IMR-90 (cell line): Measurements from ENCODE around the gene NUP210. TPM values are rescaled to one million over a fixed set of nuclear protein-coding genes. Genes with fewer than 3 reads are reported as not detected.

ENCODE experiments used
- ATAC-seq: fragments of 200-7000 bp; cut with Tn5 transposase; 2 replicates; pipeline ENCODE4 v1.9.1; 2020; ENCODE audit warnings: low read depth, mild to moderate bottlenecking, moderate library complexity
- BruUV-seq: library from RNA; stranded (reverse); fragments of 400-500 nt; replicated peaks from 2 replicates; lab custom pipeline; 2021; lab: Mats Ljungman, UMichigan
- CTCF ChIA-PET: fragments of 300-600 bp; formaldehyde crosslinking; extraction: SDS; loops from one replicate; lab custom pipeline; 2021; ENCODE audit warnings: antibody characterized with exemption; lab: Yijun Ruan, JAX
- POLR2A ChIA-PET: fragments of 300-600 bp; sonication (Branson Sonifier 250); formaldehyde crosslinking; loops from one replicate; lab custom pipeline; 2022; ENCODE audit warnings: antibody characterized with exemption; ENCODE audit not compliant: unreplicated experiment; lab: Charles Lee
- DNase-seq: peaks from one replicate; pipeline ENCODE4 v3.0.0; 2013
- H2AFZ ChIP-seq: replicated peaks from 2 replicates; pipeline ENCODE3; 2013; ENCODE audit warnings: low read length, mild to moderate bottlenecking; ENCODE audit not compliant: poor library complexity
- H2AK5ac ChIP-seq: 2 replicates; pipeline ENCODE4 v1.6.1; 2013; ENCODE audit warnings: low read depth, low read length, inconsistent platforms
- H2AK9ac ChIP-seq: replicated peaks from 2 replicates; pipeline ENCODE3; 2013; ENCODE audit warnings: mild to moderate bottlenecking, low read depth, low read length, moderate library complexity; ENCODE audit not compliant: poor library complexity
- H2BK120ac ChIP-seq: 2 replicates; pipeline ENCODE4 v1.6.1; 2013; ENCODE audit warnings: low read depth, low read length, inconsistent platforms
- H2BK15ac ChIP-seq: 3 replicates; pipeline ENCODE4 v1.6.1; 2013; ENCODE audit warnings: low read depth, low read length, inconsistent platforms
- H2BK20ac ChIP-seq: 2 replicates; pipeline ENCODE4 v1.6.1; 2013; ENCODE audit warnings: low read depth, mild to moderate bottlenecking, inconsistent platforms, low read length, moderate library complexity
- H2BK5ac ChIP-seq: 2 replicates; pipeline ENCODE4 v1.6.1; 2013; ENCODE audit warnings: mild to moderate bottlenecking, low read depth, low read length, inconsistent platforms; ENCODE audit not compliant: poor library complexity, severe bottlenecking
- H3K14ac ChIP-seq: replicated peaks from 2 replicates; pipeline ENCODE4 v1.6.1; 2013; ENCODE audit warnings: low read depth, low read length, inconsistent platforms
- H3K18ac ChIP-seq: 2 replicates; pipeline ENCODE4 v1.6.1; 2013; ENCODE audit warnings: low read depth, low read length, control low read depth
- H3K23ac ChIP-seq: 2 replicates; pipeline ENCODE4 v1.6.1; 2013; ENCODE audit warnings: low read depth, low read length, inconsistent platforms
- H3K27ac ChIP-seq: 2 replicates; pipeline ENCODE4 v1.5.1; 2013; ENCODE audit warnings: mild to moderate bottlenecking, control low read depth, low read length; ENCODE audit not compliant: insufficient read depth
- H3K27me3 ChIP-seq: 2 replicates; pipeline ENCODE4 v1.6.1; 2013; ENCODE audit warnings: low read length; ENCODE audit not compliant: control insufficient read depth, insufficient read depth
- H3K36me3 ChIP-seq: 2 replicates; pipeline ENCODE4 v1.6.1; 2013; ENCODE audit warnings: low read length, mixed read lengths; ENCODE audit not compliant: control insufficient read depth, insufficient read depth
- H3K4ac ChIP-seq: 2 replicates; pipeline ENCODE4 v1.6.1; 2013; ENCODE audit warnings: low read depth, low read length, inconsistent platforms
- H3K4me1 ChIP-seq: 2 replicates; pipeline ENCODE4 v1.6.1; 2013; ENCODE audit warnings: low read length, mixed read lengths; ENCODE audit not compliant: control insufficient read depth, insufficient read depth
- H3K4me2 ChIP-seq: 2 replicates; pipeline ENCODE4 v1.6.1; 2013; ENCODE audit warnings: low read depth, mild to moderate bottlenecking, control low read depth, low read length, moderate library complexity
- H3K4me3 ChIP-seq: 2 replicates; pipeline ENCODE4 v1.5.1; 2013; ENCODE audit warnings: low read depth, mild to moderate bottlenecking, control low read depth, low read length, moderate library complexity; ENCODE audit not compliant: insufficient read depth
- H3K56ac ChIP-seq: 2 replicates; pipeline ENCODE4 v1.6.1; 2013; ENCODE audit warnings: low read length, inconsistent platforms; ENCODE audit not compliant: insufficient read depth; ENCODE audit errors: extremely low read depth
- H3K79me1 ChIP-seq, 2 experiments: 2 replicates each; pipeline ENCODE4 v1.6.1; 2013; ENCODE audit warnings: low read length in 2 of 2, inconsistent platforms in 1 of 2, low read depth in 1 of 2
- H3K9ac ChIP-seq: 2 replicates; pipeline ENCODE4 v1.6.1; 2013; ENCODE audit warnings: low read depth, low read length, control low read depth
- H3K9me1 ChIP-seq: 2 replicates; pipeline ENCODE4 v1.6.1; 2013; ENCODE audit warnings: low read length, inconsistent platforms; ENCODE audit not compliant: insufficient read depth
- H3K9me3 ChIP-seq: 2 replicates; pipeline ENCODE4 v1.6.1; 2013; ENCODE audit warnings: low read length; ENCODE audit not compliant: control insufficient read depth, insufficient read depth
- H4K20me1 ChIP-seq: 2 replicates; pipeline ENCODE4 v1.6.1; 2013; ENCODE audit warnings: low read length, inconsistent platforms; ENCODE audit not compliant: insufficient read depth
- H4K5ac ChIP-seq: 2 replicates; pipeline ENCODE4 v1.6.1; 2013; ENCODE audit warnings: mild to moderate bottlenecking, low read depth, low read length, control low read depth
- H4K8ac ChIP-seq, 2 experiments: 2 replicates each; pipeline ENCODE4 v1.6.1; 2013; ENCODE audit warnings: low read depth in 2 of 2, low read length in 2 of 2, control low read depth in 1 of 2, inconsistent platforms in 1 of 2
- H4K91ac ChIP-seq: 2 replicates; pipeline ENCODE4 v1.6.1; 2013; ENCODE audit warnings: low read depth, low read length, inconsistent platforms; ENCODE audit not compliant: insufficient read depth
- CEBPB ChIP-seq: IDR thresholded peaks from 2 replicates; pipeline ENCODE4 v1.6.1; 2012; ENCODE audit warnings: low read depth, low read length, improper control_type of control experiment
- CHD1 ChIP-seq: IDR thresholded peaks from 2 replicates; pipeline ENCODE4 v1.6.1; 2012; ENCODE audit warnings: low read depth, low read length, improper control_type of control experiment
- CTCF ChIP-seq: conservative IDR thresholded peaks from 2 replicates; pipeline ENCODE4 v1.5.1; 2012; ENCODE audit warnings: mild to moderate bottlenecking, low read depth, low read length, improper control_type of control experiment
- MAFK ChIP-seq: IDR thresholded peaks from 2 replicates; pipeline ENCODE4 v1.6.1; 2012; ENCODE audit warnings: low read depth, low read length, improper control_type of control experiment
- MAZ ChIP-seq: IDR thresholded peaks from 2 replicates; pipeline ENCODE4 v1.6.1; 2012; ENCODE audit warnings: low read depth, mild to moderate bottlenecking, low read length, improper control_type of control experiment, moderate library complexity, borderline replicate concordance
- MXI1 ChIP-seq: IDR thresholded peaks from 2 replicates; pipeline ENCODE4 v1.6.1; 2012; ENCODE audit warnings: low read depth, mild to moderate bottlenecking, low read length, moderate library complexity, borderline replicate concordance
- POLR2A ChIP-seq: IDR thresholded peaks from 2 replicates; pipeline ENCODE4 v1.6.1; 2012; ENCODE audit warnings: mild to moderate bottlenecking, low read depth, low read length
- RCOR1 ChIP-seq: IDR thresholded peaks from 2 replicates; pipeline ENCODE4 v1.6.1; 2012; ENCODE audit warnings: mild to moderate bottlenecking, low read length, improper control_type of control experiment; ENCODE audit not compliant: insufficient replicate concordance
- RFX5 ChIP-seq: IDR thresholded peaks from 2 replicates; pipeline ENCODE4 v1.8.0; 2012; ENCODE audit warnings: low read depth, mild to moderate bottlenecking, low read length, moderate library complexity
- SMC3 ChIP-seq: fragments of 150-350 bp; IDR thresholded peaks from 2 replicates; pipeline ENCODE4 v1.6.1; 2016; ENCODE audit warnings: low read depth, mild to moderate bottlenecking, antibody characterized with exemption, low read length, moderate library complexity
- USF2 ChIP-seq: fragments of 150-350 bp; IDR thresholded peaks from 2 replicates; pipeline ENCODE4 v1.6.1; 2017; ENCODE audit warnings: mild to moderate bottlenecking, antibody characterized with exemption, low read length, low read depth
- WGBS, 2 experiments: methylation state at CpG; one replicate each; pipeline versions ENCODE4 v1.1.5 to v1.1.7; 2013; ENCODE audit warnings: missing lambda C conversion rate in 2 of 2; ENCODE audit not compliant: insufficient read length in 1 of 2; ENCODE audit errors: extremely low coverage in 2 of 2; 5-methylcytosine and 5-hydroxymethylcytosine counted together
- dilution Hi-C: fragments of 300-500 bp; cut with HindIII; formaldehyde crosslinking; loops from one replicate; pipeline ENCODE4 v1.14.3; 2018; ENCODE audit warnings: low sequenced_read_pairs; ENCODE audit not compliant: unreplicated experiment
- in situ Hi-C: fragments of 300-500 bp; cut with MboI; formaldehyde crosslinking; loops from 3 replicates; pipeline ENCODE4 v1.14.3; 2019; ENCODE audit warnings: low sequenced_read_pairs, inconsistent platforms, mixed read lengths
- intact Hi-C: fragments of 100-400 bp; cut with micrococcal nuclease; formaldehyde crosslinking; loops from 2 replicates; pipeline ENCODE4 v1.10.0; 2022
- polyA plus RNA-seq, 3 experiments: library from polyadenylated mRNA; depleted of rRNA; stranded (reverse); fragments of >200 nt; gene quantifications; 2 replicates each; pipeline ENCODE4 v1.2.3, GENCODE V29; 2012; ENCODE audit warnings: low replicate concordance in 1 of 3
- total RNA-seq: library from RNA; depleted of rRNA; stranded (reverse); fragments of >200 nt; gene quantifications from 2 replicates; pipeline ENCODE4 v1.2.3, GENCODE V29; 2012

The NUP210 gene
- total and polyA plus RNA-seq, 2 of the 4 experiments (the other 2 are of a cell fraction), result under 0.01 to 0.03 TPM

- TF ChIP-seq RFX5, result no peak
These were observed 101.3 kb downstream of the NUP210 start (continued) for GRCh38 chr3:13318626-13319470.

- CTCF ChIA-PET, result no interaction called here
- H3K27ac ChIP-seq, result no peak overlapping the region
- TF ChIP-seq CTCF (no peak), CEBPB (no peak), MAFK (no peak), CHD1 (no peak), POLR2A (no peak), RCOR1 (no peak), RFX5 (no peak), USF2 (no peak), MXI1 (no peak), SMC3 (no peak), MAZ (no peak)
- H3K27me3 ChIP-seq, result peaks cover 4% of the 10 kb centered on the region
- no peak overlapping the region for H2BK15ac ChIP-seq
- DNase-seq (no peak), ATAC-seq (no peak)
- H3K18ac ChIP-seq, result no peak overlapping the region
- H3K4ac ChIP-seq, result no peak overlapping the region
- H2BK5ac ChIP-seq, result no peak overlapping the region
- H3K79me1 ChIP-seq, result no peaks in the 10 kb centered on the region
- POLR2A ChIA-PET, result no interaction called here
- WGBS, 2 experiments, result 69% methylated on average over 18 of the region's 29 CpGs; no CpG with 5 or more reads in 1 of the 2 experiments
- no peaks in the 10 kb centered on the region for H3K4me1 ChIP-seq
- no peak overlapping the region for H2BK120ac ChIP-seq
- in situ Hi-C loops, result no loop called here
- no TSS peak for BruUV-seq
- H2AFZ ChIP-seq, result no peak overlapping the region
- no peak overlapping the region for H2BK20ac ChIP-seq
- H3K4me2 ChIP-seq, result no peak overlapping the region
- no peaks in the 10 kb centered on the region for H4K20me1 ChIP-seq
- intact Hi-C loops, result no loop called here
- H4K91ac ChIP-seq, result no peak overlapping the region
- H3K9ac ChIP-seq, result no peak overlapping the region
- no peak overlapping the region for H4K8ac ChIP-seq
- no peak overlapping the region for H3K56ac ChIP-seq
- no peak overlapping the region for H3K14ac ChIP-seq
- H3K9me1 ChIP-seq, result no peaks in the 10 kb centered on the region
- no peaks in the 10 kb centered on the region for H3K36me3 ChIP-seq
- dilution Hi-C loops, result no loop called here
- H4K5ac ChIP-seq, result no peak overlapping the region
- no peak overlapping the region for H2AK9ac ChIP-seq
- no peak overlapping the region for H3K4me3 ChIP-seq
- H3K23ac ChIP-seq, result no peak overlapping the region
- no peaks in the 10 kb centered on the region for H3K9me3 ChIP-seq
- H2AK5ac ChIP-seq, result no peak overlapping the region
These were observed 102.4 kb downstream of the NUP210 start for GRCh38 chr3:13317596-13318320.
